Neural progenitor cell (in vitro differentiated cells): ENCODE results near the gene ANXA2.

Experiments used
- EZH2 ChIP-seq: fragments of 200-600 bp; sonication (generic); IDR thresholded peaks from 2 replicates; pipeline ENCODE4 v1.6.1; 2017; ENCODE audit warnings: antibody characterized with exemption, mild to moderate bottlenecking, moderate library complexity
- EZH2phosphoT487 ChIP-seq: fragments of 200-600 bp; sonication (generic); IDR thresholded peaks from 2 replicates; pipeline ENCODE4 v1.6.1; 2017; ENCODE audit warnings: antibody characterized with exemption
- TF ChIP-seq, protein P1 (sequence below): fragments of 200-600 bp; sonication (generic); IDR thresholded peaks from 2 replicates; pipeline ENCODE4 v1.5.1; 2017; ENCODE audit warnings: antibody characterized with exemption, mild to moderate bottlenecking

- TF ChIP-seq, protein P1, sequence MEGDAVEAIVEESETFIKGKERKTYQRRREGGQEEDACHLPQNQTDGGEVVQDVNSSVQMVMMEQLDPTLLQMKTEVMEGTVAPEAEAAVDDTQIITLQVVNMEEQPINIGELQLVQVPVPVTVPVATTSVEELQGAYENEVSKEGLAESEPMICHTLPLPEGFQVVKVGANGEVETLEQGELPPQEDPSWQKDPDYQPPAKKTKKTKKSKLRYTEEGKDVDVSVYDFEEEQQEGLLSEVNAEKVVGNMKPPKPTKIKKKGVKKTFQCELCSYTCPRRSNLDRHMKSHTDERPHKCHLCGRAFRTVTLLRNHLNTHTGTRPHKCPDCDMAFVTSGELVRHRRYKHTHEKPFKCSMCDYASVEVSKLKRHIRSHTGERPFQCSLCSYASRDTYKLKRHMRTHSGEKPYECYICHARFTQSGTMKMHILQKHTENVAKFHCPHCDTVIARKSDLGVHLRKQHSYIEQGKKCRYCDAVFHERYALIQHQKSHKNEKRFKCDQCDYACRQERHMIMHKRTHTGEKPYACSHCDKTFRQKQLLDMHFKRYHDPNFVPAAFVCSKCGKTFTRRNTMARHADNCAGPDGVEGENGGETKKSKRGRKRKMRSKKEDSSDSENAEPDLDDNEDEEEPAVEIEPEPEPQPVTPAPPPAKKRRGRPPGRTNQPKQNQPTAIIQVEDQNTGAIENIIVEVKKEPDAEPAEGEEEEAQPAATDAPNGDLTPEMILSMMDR, result no peak
- TF ChIP-seq EZH2 (no peak), EZH2phosphoT487 (no peak)
Observed at GRCh38 chr15:60325905-60326304, 71.9 kb downstream of the ANXA2 start.
